ENCODE results near the gene BRD1. TPM values are rescaled to one million over a fixed set of nuclear protein-coding genes. Genes with fewer than 3 reads are reported as not detected.

BRD1 gene
- total and polyA plus RNA-seq, 9 donors: 13.6 to 45.6 (median 35.8) TPM

DNA sequence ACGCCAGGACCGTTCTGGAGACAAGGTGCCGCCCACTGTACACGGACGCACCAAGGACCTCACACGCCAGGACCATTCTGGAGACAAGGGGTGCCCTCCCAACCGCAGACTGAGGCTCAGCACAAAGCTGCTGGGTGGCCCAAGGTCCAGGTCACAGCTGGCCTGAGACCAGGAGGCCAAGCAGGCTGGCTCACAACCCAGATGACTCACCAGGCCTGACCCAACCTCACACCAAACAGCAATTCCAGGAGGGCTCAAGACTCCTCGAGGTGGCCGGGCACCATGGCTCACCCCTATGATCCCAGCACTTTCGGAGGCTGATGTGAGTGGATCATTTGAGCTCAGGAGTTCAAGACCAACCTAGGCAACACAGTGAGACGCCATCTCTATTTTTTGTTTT lies 14.8 kb downstream of the BRD1 start:
- Histone ChIP-seq H3K27me3 (no peaks in the 10 kb centered on the region), H3K4me3 (no peak overlapping the region), H3K27ac (no peak overlapping the region), H3K36me3 (no peaks in the 10 kb centered on the region), H3K9me3 (no peaks in the 10 kb centered on the region), H3K4me1 (ENCODE audit: insufficient read depth) (peaks cover 21% of the 10 kb centered on the region)
- no peak for TF ChIP-seq POLR2A (IDR thresholded peaks at IDR 0.05)
- TF ChIP-seq EP300 (IDR thresholded peaks at IDR 0.05): no peak
- TF ChIP-seq, protein P1, sequence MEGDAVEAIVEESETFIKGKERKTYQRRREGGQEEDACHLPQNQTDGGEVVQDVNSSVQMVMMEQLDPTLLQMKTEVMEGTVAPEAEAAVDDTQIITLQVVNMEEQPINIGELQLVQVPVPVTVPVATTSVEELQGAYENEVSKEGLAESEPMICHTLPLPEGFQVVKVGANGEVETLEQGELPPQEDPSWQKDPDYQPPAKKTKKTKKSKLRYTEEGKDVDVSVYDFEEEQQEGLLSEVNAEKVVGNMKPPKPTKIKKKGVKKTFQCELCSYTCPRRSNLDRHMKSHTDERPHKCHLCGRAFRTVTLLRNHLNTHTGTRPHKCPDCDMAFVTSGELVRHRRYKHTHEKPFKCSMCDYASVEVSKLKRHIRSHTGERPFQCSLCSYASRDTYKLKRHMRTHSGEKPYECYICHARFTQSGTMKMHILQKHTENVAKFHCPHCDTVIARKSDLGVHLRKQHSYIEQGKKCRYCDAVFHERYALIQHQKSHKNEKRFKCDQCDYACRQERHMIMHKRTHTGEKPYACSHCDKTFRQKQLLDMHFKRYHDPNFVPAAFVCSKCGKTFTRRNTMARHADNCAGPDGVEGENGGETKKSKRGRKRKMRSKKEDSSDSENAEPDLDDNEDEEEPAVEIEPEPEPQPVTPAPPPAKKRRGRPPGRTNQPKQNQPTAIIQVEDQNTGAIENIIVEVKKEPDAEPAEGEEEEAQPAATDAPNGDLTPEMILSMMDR (IDR thresholded peaks at IDR 0.05): no peak
- no peak for DNase-seq
- intact Hi-C loops (cut with DNase I): no loop called here
- 78 to 81% (median 79%) methylated on average over 11 of the region's 11 CpGs for WGBS, 3 donors

DNA sequence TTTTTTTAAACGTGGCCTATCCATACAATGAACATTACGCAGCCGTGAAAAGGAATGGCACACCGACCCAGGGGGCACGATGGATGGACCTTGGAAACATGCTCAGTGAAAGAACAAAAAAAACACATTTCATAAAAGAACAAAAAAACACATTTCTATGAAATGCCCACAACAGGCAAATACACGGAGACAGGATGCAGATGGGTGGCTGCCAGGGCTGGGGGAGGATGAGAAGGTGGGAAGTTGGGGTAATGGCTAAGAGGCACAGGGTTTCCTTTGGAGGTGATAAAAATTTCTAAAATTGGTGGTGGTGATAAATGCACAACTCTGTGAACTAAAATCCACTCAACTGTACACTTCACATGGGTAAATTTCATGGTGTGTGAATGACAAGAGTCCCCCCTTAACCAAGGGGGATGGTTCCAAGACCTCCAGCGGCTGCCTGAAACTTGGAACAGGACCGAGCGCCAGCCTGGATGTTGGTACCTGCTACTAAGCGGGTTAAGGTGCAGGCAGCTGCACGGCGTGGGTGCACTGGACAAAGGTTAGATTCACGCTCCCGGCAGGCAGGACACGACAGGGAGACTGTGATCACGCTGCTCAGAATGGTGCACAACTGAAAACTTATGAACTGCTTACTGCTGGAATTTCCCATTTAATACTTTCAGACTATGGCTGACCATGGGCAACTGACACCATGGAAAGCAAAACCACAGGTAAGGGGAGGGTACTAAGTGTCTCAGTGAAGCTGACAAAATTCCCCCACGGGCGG lies 16.5 kb downstream of the BRD1 start:
- intact Hi-C loops (cut with DNase I): no loop called here
- no peaks in the 10 kb centered on the region for H3K27me3 ChIP-seq
- H3K27ac ChIP-seq: no peak overlapping the region
- TF ChIP-seq POLR2A (IDR thresholded peaks at IDR 0.05): no peak
- no peak for TF ChIP-seq EP300 (IDR thresholded peaks at IDR 0.05)
- TF ChIP-seq, protein P1 (IDR thresholded peaks at IDR 0.05): no peak
- peaks cover 16% of the 10 kb centered on the region for H3K4me1 ChIP-seq (ENCODE audit: insufficient read depth)
- H3K9me3 ChIP-seq: no peaks in the 10 kb centered on the region
- no peak for DNase-seq
- 83 to 88% (median 84%) methylated on average over 18 of the region's 18 CpGs for WGBS, 3 donors
- no peak overlapping the region for H3K4me3 ChIP-seq
- no peaks in the 10 kb centered on the region for H3K36me3 ChIP-seq

DNA sequence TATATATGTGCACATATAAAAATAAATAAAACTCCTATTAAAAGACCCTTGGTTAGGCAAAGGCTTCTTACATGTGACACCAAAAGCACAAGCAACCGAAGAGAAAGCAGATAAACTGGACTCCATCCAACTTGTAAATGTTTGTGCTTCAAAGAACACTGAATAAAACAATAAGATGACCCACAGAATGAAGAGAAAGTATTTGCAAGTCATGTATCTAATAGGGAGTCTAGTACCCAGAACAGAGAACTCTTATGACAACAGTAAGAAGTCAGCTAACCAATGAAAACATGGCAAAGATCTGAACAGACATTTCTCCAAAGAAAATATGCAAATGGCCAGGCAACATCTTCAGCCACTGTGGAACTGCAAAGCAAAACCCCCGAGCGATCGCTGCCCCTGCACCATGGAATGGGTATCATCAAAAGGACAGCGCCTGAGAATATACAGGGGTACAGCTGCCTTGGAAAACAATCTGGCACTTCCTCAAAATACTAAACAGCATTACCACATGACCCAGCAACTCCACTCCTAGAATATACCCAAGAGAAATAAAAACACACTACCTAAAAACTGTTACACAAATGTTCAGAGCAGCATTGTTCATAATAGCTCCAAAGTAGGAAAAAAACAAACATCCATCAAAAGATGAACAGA lies 17.2 kb downstream of the BRD1 start:
- Histone ChIP-seq H3K27ac (no peak overlapping the region), H3K27me3 (no peaks in the 10 kb centered on the region), H3K9me3 (no peaks in the 10 kb centered on the region), H3K4me1 (ENCODE audit: insufficient read depth) (peaks cover 12% of the 10 kb centered on the region), H3K36me3 (no peaks in the 10 kb centered on the region), H3K4me3 (no peak overlapping the region)
- DNase-seq: no peak
- intact Hi-C loops (cut with DNase I): no loop called here
- no peak for TF ChIP-seq POLR2A (IDR thresholded peaks at IDR 0.05)
- no peak for TF ChIP-seq EP300 (IDR thresholded peaks at IDR 0.05)
- WGBS, 3 donors: 58 to 70% (median 68%) methylated on average over 5 of the region's 5 CpGs

DNA sequence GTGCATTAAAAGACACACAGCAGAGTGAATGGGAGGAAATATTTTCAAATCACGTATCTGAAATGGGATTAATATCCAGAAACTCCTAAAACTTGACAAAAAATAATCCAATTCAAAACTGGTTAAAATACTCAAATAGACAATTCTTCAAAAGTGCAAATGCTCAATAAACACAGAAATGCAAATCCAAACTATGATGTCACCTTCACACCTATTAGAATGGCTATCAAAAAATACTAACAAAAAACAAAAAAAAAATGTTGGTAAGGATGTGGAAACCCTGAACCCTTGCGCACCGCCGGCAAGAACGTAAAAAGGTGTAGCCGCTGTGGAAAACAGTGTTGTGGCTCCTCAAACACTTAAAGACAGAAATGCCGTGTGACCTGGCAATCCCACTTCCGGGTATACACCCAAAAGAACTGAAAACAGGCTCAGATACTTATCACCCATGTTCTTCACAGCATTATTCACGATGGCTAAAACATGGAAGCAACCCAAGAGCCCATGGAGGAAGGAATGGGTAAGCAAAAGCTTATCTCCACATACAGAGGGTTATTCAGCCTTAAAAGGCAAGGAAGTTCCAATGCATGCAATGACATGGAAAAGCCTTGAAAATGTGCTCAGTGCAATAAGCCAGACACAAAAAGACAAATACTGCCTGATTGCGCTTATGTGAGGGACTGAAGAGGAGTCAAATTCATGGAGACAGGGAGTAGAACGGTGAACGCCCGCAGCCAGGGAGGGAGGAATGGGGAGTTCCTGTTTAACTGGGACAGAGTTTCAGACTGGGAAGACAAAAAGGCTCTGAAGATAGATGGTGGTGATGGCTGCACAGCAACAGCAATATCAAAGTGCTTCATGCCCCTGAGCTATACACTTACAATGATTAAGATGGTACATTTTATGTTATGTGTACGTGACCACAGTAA lies 19.6 kb downstream of the BRD1 start:
- WGBS, 3 donors: 69 to 72% (median 72%) methylated on average over 14 of the region's 14 CpGs
- Histone ChIP-seq H3K4me3 (no peak overlapping the region), H3K36me3 (no peaks in the 10 kb centered on the region), H3K27me3 (no peaks in the 10 kb centered on the region), H3K4me1 (ENCODE audit: insufficient read depth) (peaks cover 15% of the 10 kb centered on the region), H3K27ac (no peak overlapping the region), H3K9me3 (no peaks in the 10 kb centered on the region)
- no peak for TF ChIP-seq POLR2A (IDR thresholded peaks at IDR 0.05)
- TF ChIP-seq, protein P1 (IDR thresholded peaks at IDR 0.05): no peak
- no peak for TF ChIP-seq EP300 (IDR thresholded peaks at IDR 0.05)
- no peak for DNase-seq
- intact Hi-C loops (cut with DNase I): no loop called here
